NCI-H2029 (cell line): Measurements from ENCODE around the gene CRK.
A peak's percentile ranks its signal among the peaks of the same experiment; 100 is the strongest.
"Not testable (repeated sequence)": the region's sequence is repeated elsewhere in the genome, so short reads cannot be mapped to it uniquely, and the experiment has no call there.

ENCODE experiments used
- DNase-seq: peaks from one replicate; lab custom pipeline; 2025; lab: John Stamatoyannopoulos, UW

Gene CRK

DNA sequence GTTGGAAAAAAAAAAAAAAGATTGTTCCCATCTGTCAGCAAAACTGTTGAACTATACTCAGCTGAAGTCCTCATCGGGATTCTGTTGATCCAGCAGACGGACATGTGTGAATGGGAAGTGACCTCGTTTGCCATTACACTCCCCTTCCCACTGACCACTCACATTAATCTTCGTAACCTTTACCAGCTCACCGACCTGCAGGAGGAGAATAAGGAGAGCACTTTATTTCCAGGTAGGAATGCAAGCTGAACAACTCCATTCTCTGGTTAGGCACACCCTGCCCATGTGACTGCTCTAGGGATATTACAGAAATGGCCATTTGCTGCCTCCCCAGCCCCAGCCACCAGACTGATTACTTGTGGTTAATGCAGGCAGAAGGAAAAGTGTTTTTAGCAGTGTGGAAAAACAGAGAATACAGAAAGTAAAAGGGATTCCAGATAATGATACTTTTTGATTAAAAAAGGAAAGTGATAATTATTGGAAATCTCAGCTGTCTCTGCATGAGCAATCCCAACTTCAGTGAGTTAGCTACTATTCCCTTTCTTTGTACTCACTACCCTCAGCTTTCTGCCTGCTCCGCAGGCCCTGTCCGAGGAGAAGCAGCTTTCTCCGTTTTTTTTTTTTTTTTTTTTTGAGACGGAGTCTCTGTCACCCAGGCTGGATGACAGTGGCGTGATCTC lies 32.4 kb downstream of the CRK start:
- no peak for DNase-seq

DNA sequence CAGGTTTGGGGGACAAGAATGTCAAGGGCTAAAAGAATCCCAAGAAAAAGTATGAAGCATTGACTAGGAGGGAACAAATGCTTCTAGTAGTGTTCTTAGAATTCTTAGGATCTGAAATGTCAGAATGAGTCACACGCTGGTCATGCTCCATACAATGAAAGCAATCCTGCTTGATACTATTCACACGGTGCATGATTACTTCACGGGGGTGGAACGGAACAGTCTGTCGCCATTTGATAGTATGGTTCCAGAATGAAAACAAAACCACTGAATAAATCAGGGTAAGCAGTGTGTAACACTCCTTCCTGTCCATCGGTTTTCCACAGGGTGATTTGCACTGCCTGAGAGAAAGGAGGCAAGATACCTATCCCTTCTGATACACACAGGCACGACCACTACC lies 33.1 kb downstream of the CRK start:
- no peak for DNase-seq

DNA sequence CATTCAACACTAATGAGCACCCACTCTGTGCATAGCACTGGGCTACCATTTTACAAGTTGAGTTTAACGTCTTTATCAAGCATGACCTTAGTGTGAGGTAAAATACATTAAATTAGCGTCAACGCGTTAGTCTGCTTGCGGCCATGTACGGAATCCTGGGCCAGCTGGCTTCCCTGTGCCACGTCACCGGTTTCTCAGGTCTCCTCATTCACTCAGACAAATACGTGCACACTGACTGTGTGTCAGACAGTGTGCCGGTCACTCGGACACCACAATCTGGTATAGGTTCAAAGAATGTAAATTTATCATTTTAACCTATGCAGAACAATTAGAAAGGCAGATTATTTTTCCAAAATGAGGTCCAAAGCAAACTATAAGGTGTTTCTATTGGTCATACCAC lies 34.6 kb downstream of the CRK start:
- no peak for DNase-seq

DNA sequence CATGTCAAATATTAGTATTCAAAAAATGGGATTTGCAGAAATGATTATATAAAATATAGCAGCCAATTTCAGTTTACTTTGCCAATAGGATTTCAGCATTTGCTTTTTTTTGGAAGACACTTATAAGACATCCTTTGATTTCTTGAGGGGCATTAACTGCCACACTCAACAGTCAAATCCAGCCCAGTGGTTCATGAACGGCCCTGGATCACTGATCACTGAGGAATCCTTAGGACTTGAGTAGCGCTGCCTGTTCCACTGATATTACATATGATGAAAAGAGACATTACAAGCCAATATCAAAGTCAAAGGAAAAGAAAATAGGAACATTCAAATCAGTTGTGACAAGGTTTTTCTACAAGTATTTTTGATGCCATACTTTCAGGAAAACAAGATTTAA lies 35.1 kb downstream of the CRK start:
- DNase-seq = no peak

DNA sequence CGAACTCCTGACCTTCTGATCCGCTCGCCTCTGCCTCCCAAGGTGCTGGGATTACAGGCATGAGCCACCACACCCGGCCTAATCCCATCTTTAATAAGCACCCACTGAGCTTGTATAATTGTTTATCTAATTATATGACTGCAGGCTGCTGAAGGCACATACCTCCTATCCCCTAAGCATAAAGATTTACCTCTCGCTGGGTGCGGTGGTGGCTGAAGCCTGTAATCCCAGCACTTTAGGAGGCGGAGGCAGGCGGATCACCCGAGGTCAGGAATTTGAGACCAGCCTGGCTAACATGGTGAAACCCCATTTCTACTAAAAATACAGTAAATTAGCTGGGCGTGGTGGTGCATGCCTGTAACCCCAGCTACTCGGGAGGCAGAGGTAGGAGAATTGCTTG lies 35.9 kb downstream of the CRK start:
- DNase-seq = no peak

DNA sequence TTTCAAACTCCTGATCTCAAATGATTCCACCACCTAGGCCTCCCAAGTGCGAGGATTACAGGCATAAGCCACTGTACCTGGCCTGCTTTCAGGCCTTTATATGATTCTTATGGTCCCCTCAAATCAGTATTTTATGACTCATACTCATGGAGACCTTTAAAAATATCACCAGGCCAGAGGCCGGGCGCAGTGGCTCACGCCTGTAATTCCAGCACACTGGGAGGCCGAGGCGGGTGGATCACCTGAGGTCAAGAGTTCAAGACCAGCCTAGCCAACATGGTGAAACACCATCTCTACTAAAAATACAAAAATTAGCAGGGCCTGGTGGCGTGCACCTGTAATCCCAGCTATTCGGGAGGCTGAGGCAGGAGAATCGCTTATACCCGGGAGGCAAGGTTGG lies 37.6 kb downstream of the CRK start:
- not testable (repeated sequence) for DNase-seq

DNA sequence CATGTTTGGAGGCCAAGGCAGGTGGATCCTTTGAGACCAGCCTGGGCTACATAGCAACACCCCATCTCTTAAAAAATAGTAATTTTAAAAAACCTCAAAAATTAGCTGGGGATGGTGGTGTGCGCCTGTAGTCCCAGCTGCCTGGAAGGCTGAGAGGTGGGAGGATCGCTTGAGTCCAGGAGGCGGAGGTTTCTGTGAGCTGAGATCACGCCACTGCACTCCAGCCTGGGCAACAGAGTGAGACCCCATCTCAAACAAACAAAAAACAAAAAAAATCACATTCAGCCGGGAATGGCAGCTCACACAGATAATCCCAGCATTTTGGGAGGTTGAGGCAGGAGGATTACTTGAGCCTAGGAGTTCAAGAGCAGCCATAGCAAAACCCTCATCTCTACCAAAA lies 39.6 kb downstream of the CRK start:
- DNase-seq = no peak

DNA sequence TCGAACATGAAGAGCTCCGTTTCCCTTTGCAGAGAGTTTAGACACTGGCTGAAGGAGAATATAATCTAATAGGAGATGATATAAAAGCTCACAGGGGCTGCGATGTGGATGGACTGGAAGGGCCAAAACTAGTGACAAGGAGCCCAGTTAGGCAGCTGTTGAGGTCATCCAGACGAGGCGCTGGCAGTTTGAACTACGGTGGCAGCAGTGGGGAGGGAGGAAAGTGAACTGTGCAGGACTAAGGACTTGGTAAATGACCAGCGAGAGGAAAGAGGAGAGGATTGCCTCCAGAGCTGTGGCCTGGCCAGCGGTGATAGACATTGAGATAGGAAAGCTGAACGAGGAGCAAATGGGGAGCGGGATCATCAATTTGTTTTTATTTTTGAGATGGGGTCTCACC lies 41.4 kb downstream of the CRK start:
- no peak for DNase-seq

DNA sequence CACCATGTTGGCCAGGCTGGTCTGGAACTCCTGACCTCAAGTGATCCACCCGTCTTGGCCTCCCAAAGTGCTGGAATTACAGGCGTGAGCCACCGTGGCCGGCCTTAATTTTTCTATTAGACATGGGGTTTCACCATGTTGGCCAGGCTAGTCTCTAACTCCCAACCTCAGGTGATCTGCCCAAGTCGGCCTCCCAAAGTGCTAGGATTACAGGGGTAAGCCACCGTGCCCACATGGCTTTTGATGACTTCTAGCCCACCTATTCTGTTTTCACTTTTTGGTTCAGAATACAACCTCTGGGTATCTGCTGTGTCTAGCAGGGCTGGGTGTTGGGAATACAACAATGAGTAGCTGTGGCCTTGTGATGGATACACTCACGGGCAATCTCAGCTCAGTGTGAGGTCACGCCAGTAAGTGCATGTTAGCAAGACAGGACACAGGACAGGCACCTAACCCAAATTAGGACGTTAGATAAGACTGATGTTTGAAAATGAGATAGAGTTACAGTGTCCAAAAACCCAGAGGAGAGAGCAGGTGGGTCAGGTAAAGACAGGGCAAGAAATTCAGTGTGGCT lies 41.9 kb downstream of the CRK start:
- DNase-seq = no peak

DNA sequence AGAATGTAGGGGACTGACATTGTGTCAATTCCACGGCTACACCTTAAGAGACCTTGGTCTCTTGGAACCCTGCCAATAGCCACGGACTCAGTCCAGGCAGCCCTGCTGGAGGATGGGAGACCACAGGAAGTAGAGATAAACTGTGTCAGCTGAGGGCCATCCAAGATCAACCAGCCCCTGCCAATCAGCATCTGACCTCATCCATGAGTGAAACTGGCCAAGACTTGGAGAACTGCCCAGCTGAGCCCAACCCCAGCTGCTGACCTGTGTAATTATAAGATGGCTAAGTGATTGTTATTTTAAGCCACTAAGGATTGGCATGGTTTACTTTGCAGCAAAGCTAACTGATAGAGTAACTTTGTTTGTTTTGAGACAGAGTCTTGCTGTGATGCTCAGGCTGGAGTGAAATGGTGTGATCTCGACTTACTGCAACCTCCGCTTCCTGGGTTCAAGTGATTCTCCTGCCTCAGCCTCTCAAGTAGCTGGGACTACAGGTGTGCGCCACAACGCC lies 42.7 kb downstream of the CRK start:
- DNase-seq = peak; percentile 57

DNA sequence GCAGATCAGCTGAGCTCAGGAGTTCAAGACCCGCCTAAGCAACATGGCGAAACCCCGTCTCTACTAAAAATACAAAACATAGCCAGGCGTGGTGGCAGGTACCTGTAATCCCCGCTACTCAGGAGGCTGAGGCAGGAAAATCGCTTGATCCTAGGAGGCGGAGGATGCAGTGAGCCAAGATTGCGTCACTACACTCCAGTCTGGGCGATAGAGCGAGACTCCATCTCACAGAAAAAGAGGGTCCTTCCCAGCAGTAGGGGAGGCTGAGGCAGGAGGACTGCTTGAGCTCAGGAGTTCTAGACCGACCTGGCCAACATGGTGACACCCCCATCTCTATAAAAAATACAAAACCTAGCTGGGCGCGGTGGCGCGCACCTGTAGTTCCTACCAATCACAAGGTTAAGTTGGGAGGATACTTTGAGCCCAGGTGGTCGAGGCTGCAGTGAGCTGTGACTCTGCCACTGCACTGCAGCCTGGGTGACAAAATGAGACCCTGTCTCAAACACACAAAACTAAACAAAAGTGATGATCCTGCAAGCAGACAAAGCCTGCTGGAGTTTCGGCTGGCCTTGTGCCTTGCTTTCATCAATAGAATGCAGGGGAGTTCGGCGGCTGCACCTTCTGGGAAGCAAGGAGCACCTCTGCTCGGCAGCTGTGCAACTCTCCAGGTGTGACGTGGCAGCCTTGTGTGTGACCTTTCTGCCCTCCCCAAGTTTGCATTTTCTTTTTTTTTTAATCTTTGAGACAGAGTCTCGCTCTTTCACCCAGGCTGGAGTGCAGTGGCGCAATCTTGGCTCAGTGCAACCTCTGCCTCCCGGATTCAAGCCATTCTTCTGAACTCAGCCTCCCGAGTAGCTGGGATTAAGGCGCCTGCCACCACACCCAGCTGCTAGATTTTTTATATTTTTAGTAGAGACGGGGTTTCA lies 43.6 kb downstream of the CRK start:
- DNase-seq = no peak

DNA sequence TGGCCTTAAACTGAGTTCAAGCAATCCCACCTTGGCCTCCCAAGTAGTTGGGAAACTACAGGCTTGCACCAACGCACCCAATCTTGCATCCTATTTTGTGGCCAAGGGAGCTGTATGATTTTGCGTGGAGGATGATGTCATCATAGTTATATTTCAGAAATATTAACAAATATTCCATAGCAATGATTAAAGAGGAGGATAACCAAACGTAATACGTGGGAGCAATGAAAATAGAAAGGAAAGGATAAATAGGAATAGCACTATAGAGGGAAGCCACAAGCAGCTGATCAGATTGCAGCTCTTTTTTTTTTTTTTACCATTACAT lies 53.8 kb downstream of the CRK start:
- DNase-seq = no peak

DNA sequence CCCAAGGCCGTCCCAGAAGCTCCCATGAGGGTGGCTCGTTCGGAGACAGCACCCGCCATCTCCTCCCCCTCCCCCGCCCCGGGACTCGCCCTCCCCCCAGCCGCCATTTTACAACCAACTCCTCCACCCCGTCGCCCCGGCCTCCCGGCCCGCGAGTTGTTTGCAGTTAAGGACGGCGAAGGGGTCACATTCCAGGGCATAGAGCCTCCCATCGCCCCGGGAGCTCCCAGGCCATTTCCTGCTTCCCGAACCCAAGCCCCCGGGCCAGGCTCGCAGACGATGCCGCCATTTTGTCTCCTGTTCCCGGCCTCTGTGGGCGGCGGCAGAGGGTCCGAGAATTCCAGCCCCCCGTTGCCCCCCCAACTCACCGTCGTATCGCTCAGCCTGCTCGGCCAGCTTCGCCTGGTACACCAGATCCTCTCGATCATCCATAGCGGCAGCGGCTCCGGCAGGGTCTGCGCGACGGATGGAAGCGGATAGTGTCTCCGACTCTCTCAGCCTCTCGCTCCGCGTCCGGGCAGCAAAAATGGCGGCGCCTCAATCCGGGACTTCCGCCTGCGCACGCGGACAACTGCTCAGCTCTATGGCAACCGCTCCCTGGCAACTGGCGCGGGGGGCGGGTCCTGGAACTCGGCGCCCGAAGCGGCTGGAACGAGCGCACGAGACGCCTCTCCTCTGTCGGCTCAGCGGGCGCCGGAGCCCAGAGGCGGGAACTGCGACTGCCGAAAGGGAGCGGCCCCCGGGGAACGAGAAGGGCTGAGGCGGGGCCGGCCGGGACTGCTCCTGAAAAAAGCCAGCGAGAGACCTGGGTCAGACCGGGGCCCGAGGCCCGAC lies 56.1 kb downstream of the CRK start, which contains the start of gene YWHAE:
TSS of gene YWHAE (minus strand) at position 544 of the 834 bp plus-strand sequence. CDS start at position 432, 112 bp downstream.
- DNase-seq = peak; percentile 85

DNA sequence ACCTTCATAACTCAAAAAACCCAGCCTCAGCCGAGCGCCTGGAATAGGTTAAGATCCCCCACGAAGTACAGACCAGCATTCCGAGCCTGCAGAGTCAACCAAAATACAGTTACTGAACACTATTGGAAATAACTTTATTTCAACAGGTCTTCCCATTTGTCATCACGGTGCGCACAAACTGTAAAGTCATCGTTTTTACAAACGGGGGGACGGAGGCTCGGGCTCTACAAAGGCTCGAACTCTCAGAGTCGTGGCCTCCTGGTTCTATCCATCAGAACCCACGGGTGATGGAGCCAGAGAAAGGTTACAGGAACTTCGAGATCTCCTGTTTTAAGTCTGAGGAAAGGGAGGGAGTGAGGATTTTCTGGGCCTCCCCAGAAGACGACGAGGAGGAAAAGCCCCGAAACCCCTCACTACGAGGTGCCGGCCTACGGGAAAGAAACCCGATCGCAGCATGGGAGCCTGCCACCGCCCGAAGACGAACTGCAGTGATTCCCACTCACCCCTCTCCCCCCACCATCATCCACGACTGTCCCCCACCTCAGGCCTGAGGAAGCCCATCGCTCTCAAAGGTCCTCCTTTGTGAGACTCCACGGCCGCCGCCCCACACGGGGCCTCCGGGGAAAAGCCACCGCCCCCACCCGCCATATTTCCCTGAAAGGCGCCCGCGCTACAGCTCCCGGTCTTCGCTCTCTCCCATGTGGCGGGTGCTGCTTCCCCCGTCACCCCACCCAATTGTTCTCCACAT lies 56.9 kb downstream of the CRK start:
- DNase-seq = no peak

DNA sequence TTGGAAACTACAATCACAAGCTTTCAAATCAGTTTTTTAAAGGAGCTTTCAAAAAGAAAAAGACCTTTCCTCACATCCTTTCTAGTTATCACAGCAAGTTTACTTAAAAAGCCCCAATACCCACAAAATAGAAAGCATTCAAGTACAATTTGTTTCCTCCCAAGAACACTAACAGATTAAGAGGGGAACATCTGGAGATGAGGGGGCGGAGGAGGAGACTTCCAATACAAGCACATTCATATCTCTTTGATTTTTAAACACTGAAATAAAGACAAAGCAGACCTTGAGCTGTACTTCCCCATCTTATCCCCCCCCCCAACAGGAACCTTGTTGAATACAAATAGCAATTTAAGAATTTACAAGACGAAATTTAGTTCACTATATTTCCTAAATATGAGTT lies 58.0 kb downstream of the CRK start:
- DNase-seq = no peak

DNA sequence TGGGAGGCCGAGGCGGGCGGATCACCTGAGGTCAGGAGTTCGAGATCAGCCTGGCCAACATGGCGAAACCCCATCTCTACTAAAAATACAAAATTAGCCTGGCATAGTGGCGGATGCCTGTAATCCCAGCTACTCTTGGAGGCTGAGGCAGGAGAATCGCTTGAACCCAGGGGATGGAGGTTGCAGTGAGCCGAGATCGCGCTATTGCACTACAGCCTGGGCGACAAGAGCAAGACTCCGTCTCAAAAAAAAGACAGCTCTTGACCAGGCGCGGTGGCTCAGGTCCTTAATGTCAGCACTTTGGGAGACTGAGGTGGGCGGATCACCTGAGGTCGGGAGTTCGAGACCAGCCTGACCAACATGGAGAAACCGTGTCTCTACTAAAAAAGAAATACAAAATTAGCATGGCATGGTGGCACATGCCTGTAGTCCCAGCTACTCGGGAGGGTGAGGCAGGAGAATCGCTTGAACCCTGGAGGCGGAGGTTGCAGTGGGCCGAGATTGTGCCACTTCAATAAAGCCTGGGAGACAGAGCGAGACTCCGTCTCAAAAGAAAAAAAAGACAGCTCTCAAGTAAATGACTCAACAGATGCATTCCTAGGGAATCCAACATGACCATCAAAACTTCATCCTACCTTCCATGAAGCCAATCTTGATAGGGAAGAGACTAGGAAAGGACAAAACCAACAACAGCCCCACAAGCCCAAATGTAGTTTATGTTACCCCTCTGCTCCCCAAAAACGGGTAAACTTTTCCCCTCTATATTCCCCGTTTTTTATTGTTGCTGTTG lies 60.0 kb downstream of the CRK start:
- DNase-seq = not testable (repeated sequence)

DNA sequence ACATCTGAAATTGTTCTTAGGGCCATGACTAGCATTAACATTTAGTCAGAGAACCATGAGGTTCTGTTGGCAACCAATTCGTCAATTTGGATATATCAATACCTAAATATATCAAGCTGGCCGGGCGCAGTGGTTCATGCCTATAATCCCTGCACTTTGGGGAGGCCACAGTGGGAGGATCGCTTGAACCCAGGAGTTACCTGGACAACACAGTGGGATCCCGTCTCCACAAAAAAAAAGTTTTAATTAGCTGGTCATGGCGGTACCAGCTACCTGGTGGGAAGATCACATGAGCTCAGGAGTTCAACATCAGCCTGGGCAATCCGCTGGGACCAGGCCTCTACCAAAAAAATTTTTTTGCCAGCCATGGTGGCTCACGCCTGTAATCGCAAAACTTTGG lies 64.5 kb downstream of the CRK start:
- DNase-seq = no peak

DNA sequence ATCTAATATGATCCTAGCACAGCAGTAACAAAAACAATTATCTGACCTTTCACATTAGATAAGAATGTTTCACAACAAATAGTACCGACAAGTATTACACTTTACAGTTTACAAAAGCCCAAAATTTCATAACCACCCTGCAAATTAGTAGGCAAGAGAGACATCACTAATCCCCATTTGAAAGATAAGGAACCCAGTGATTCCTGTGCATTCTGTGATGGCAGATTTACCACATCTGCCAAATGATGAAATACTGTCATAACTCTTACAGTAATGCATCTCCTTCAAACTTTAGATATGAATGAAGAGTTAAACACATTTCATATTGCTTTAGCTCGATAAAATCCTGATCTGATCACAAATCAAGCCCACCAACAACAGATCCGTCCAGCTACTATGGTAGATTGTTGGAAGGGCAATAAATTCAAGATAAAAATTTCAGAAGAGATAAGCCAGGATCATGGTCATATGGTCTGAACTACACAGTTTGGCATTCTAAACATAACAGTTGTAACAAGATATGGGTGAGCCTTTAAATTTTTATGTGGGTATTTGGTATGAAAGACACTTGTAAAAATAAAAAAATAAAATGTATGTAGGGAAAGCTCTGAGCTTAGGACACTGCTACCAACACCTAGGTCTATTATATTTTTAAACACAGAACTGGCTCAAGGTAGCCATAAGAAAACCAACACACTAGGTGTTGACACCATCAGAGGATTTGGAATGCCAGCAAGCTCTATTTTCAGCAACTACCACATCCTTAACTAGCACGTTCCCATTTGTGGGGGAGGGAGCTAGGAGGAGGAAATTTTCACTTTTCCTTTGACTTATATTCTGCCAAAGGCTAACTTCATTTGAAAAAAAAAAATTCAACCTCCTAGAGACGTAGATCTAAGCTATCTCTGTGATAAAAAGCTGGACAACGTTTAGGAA lies 65.3 kb downstream of the CRK start:
- DNase-seq = no peak

DNA sequence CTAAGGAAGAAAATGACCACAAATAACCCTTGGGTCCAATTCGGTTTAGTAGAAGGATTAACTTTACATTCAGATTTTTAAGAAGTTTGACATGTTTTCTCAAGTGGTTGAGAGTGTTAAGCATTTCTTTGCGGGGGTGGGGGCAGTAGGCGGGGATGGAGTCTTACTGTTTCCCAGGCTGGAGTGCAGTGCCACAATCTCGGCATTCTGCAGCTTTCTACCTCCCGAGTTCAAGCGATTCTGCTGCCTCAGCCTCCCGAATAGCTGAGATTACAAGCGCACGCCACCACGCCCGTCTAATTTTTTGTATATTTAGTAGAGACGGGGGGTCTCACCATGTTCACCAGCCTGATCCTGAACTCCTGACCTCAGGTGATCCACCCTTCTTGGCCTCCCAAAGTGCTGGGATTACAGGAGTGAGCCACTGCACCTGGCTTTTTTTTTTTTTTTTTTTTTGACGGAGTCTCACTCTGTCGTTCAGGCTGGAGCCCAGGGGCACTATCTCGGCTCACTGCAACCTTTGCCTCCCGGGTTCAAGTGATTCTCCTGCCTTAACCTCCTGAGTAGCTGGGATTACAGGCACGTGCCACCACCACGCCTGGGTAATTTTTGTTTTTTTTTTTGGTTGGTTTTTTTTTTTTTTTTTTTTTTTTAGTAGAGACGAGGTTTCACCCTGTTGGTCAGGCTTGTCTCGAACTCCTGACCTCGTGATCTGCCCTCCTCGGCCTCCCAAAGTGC lies 68.4 kb downstream of the CRK start:
- DNase-seq = not testable (repeated sequence)
